ENCODE measurements around the gene SLC6A15. TPM values are rescaled to one million over a fixed set of nuclear protein-coding genes. Genes with fewer than 3 reads are reported as not detected.

SLC6A15 gene
- total RNA-seq, 1 donor from 2014 or later = not detected

DNA sequence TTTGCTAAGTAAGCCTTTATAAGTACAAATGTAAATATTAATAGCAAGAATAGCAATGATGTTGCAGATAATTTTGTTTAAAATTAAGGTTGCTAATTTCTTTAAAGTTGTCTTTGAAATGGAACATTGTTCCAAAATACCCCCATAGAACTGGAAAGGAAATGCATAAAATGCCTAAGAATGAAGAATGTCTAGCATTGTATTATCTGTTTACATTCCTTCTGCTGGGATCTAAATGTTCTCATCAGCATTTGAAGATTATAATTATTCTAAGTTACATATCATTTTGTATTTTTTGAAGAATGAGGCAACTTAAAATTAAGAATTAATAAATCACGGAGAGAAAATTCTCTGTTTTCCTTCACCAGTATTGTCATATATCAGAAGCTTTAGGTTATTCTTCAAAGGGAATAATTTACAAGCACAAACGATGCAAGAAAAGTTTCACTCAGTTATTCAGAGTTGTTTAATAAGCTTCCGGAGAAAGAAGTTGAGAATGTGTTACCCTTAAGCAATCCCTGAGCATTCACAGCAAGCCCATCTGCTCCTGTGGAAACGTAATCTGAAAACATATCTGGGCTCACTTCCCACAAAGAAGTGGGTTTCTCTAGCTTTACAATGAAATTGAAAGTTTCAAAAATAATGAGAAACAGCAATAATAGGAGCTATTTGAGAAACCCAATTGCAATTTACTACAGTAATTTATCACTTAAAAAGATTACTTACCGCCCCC, 21.3 kb downstream of the SLC6A15 start:
- TF ChIP-seq, protein P1, sequence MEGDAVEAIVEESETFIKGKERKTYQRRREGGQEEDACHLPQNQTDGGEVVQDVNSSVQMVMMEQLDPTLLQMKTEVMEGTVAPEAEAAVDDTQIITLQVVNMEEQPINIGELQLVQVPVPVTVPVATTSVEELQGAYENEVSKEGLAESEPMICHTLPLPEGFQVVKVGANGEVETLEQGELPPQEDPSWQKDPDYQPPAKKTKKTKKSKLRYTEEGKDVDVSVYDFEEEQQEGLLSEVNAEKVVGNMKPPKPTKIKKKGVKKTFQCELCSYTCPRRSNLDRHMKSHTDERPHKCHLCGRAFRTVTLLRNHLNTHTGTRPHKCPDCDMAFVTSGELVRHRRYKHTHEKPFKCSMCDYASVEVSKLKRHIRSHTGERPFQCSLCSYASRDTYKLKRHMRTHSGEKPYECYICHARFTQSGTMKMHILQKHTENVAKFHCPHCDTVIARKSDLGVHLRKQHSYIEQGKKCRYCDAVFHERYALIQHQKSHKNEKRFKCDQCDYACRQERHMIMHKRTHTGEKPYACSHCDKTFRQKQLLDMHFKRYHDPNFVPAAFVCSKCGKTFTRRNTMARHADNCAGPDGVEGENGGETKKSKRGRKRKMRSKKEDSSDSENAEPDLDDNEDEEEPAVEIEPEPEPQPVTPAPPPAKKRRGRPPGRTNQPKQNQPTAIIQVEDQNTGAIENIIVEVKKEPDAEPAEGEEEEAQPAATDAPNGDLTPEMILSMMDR (IDR thresholded peaks at IDR 0.05) = no peak
- Histone ChIP-seq H3K36me3 (no peaks in the 10 kb centered on the region), H3K4me1 (no peaks in the 10 kb centered on the region), H3K27me3 (ENCODE audit: low read depth) (no peaks in the 10 kb centered on the region), H3K27ac (no peak overlapping the region), H3K9me3 (no peaks in the 10 kb centered on the region), H3K4me3 (no peak overlapping the region)
- intact Hi-C loops (cut with DNase I) = no loop called here
- ATAC-seq = no peak
- no peak for DNase-seq

DNA sequence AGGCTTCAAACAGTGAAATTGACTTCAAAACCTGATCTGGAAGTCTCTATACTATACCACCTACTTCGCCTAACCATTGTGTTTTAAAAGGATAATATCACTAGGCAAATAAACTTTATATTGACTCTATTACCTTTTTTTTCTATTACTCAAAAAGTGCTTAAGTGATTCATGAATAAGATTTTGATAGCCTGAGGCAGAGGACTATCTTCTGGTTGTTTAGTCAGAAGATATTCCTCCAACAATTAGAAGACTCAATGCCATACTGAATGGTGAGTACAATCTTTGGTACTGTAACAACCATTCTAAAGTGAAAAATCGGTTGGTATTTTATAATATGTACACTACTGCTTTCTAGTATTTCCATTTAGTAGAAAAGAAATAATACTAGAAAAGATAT, 22.8 kb downstream of the SLC6A15 start:
- ATAC-seq = no peak
- no peak for DNase-seq
- H3K4me3 ChIP-seq = no peak overlapping the region
- H3K27me3 ChIP-seq (ENCODE audit: low read depth) = no peaks in the 10 kb centered on the region
- no peaks in the 10 kb centered on the region for H3K9me3 ChIP-seq
- no peaks in the 10 kb centered on the region for H3K4me1 ChIP-seq
- H3K27ac ChIP-seq = no peak overlapping the region
- no peaks in the 10 kb centered on the region for H3K36me3 ChIP-seq
- intact Hi-C loops (cut with DNase I) = no loop called here
- TF ChIP-seq, protein P1 (IDR thresholded peaks at IDR 0.05) = no peak

DNA sequence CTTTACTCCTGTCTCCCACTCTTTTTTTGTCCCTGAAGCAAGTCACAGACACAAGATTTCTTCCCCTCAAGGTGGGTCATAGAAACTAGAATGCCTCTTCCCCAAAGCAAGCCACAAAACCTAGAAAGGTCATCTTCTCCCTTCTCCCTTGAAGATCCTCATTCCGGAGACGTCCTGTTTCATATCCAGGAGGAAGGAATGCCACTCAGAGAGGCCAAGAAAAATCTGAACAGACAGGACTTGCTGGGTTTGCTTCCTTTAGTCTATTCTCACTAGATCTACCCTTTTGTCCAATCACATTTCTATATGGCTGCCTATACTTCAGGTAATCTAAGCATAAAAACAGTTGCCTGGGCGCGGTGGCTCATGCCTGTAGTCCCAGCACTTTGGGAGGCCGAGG, 23.7 kb downstream of the SLC6A15 start:
- TF ChIP-seq, protein P1 (IDR thresholded peaks at IDR 0.05) = no peak
- Histone ChIP-seq H3K9me3 (no peaks in the 10 kb centered on the region), H3K4me1 (no peaks in the 10 kb centered on the region), H3K4me3 (no peak overlapping the region), H3K27me3 (ENCODE audit: low read depth) (no peaks in the 10 kb centered on the region), H3K27ac (no peak overlapping the region), H3K36me3 (no peaks in the 10 kb centered on the region)
- intact Hi-C loops (cut with DNase I) = no loop called here
- no peak for ATAC-seq
- DNase-seq = no peak

DNA sequence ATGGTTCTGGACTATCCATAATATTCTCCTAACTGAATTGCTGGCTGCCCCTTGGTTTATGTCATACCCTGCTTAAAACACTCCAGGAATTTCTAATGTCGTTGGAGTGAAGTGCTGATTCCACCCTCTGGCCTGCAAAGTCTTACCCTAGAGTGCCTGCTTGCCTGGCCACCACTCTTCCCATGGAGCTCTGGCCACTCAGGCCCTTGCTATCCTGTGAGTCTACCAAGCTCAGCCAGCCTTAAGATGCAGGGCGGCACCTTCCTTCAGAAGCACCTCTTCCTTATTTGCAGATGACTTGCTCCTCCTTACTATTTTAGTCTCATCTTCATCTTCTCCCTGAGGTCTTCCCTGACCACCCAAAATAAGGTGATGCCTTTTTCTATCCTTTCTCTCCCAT, 35.3 kb downstream of the SLC6A15 start:
- Histone ChIP-seq H3K4me3 (no peak overlapping the region), H3K9me3 (no peaks in the 10 kb centered on the region), H3K4me1 (no peaks in the 10 kb centered on the region), H3K36me3 (no peaks in the 10 kb centered on the region), H3K27me3 (ENCODE audit: low read depth) (no peaks in the 10 kb centered on the region), H3K27ac (no peak overlapping the region)
- TF ChIP-seq, protein P1 (IDR thresholded peaks at IDR 0.05) = no peak
- no peak for ATAC-seq
- intact Hi-C loops (cut with DNase I) = loop anchor here (10.0 kb wide), 1 partner anchor 147 kb away; no protein-coding TSS in a partner anchor
- no peak for DNase-seq

DNA sequence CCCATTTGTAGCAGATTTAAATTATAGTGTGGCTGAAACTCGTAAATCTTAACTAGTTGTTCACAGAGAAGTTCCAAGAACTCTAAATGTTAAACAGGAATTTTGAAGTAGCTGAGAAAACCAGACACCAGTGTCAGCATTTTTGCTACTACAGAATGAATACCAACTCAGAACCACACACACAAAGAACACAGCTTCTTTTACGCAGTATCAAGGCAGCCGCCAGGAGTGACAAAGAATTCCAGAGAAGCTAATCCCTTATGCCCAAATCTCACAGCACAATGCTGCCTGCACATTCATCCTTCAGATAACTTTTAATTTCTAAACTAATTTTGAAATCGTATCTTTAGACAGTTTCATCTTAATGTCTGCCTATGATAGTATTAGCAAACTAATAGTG, 37.4 kb downstream of the SLC6A15 start:
- Histone ChIP-seq H3K9me3 (no peaks in the 10 kb centered on the region), H3K27ac (no peak overlapping the region), H3K36me3 (no peaks in the 10 kb centered on the region), H3K27me3 (ENCODE audit: low read depth) (no peaks in the 10 kb centered on the region), H3K4me1 (no peaks in the 10 kb centered on the region), H3K4me3 (no peak overlapping the region)
- no peak for DNase-seq
- TF ChIP-seq, protein P1 (IDR thresholded peaks at IDR 0.05) = no peak
- no peak for ATAC-seq
- intact Hi-C loops (cut with DNase I) = loop anchor here (10.0 kb wide), 1 partner anchor 150 kb away; no protein-coding TSS in a partner anchor

All from lower lobe of right lung (tissue), 2 donors.